K562 (cell line): ENCODE data around the gene ZFTA. TPM values are rescaled to one million over a fixed set of nuclear protein-coding genes. Genes with fewer than 3 reads are reported as not detected.

Source experiments
- ATAC-seq: fragments of 200-7000 bp; cut with Tn5 transposase; 3 replicates; pipeline ENCODE4 v1.9.1; 2020; ENCODE audit warnings: moderate library complexity
- BruUV-seq: library from RNA; stranded (reverse); fragments of 400-500 nt; replicated peaks from 2 replicates; lab custom pipeline; 2021; lab: Mats Ljungman, UMichigan
- CTCF ChIA-PET: fragments of 300-600 bp; formaldehyde crosslinking; extraction: SDS; loops from one replicate; lab custom pipeline; 2021; ENCODE audit warnings: low intra/inter-chr PET ratio; lab: Yijun Ruan, JAX
- POLR2A ChIA-PET: fragments of 300-600, 350-650 bp; sonication (Branson Sonifier 250); formaldehyde crosslinking; extraction: SDS; loops from one replicate; lab custom pipeline; 2021; ENCODE audit warnings: antibody characterized with exemption, inconsistent platforms; lab: Yijun Ruan, JAX
- DNase-seq, 4 experiments: peaks; one replicate each; pipeline versions ENCODE4 v3.0.0 to v3.0.0-alpha.2; 2011 to 2018; ENCODE audit warnings: low spot score in 3 of 4, mixed read lengths in 3 of 4; ENCODE audit errors: extremely low read depth in 1 of 4
- FAIRE-seq: peaks from 2 replicates; lab custom pipeline; 2011; peaks lifted over from hg19 to GRCh38; lab: Jason Lieb, UNC
- H2AFZ ChIP-seq: 2 replicates; pipeline ENCODE4 v1.6.0; 2011; ENCODE audit warnings: low read depth, low read length, control low read depth, inconsistent platforms
- H3K27ac ChIP-seq: fragments of 200-600 bp; 3 replicates; pipeline ENCODE4 v1.8.0; 2011; ENCODE audit warnings: low read depth, mild to moderate bottlenecking, control low read depth, inconsistent platforms, low read length, moderate library complexity, mixed read lengths; ENCODE audit errors: extremely low read depth
- H3K27me3 ChIP-seq, 2 experiments: fragments of 300-600 bp in 1 of 2; 2 replicates in 1 of 2; 3 replicates in 1 of 2; pipeline versions ENCODE4 v1.6.0 to v1.8.0; 2011; ENCODE audit warnings: inconsistent platforms in 2 of 2, low read length in 2 of 2, mild to moderate bottlenecking in 1 of 2, mixed read lengths in 1 of 2, moderate library complexity in 1 of 2; ENCODE audit not compliant: control insufficient read depth in 2 of 2, insufficient read depth in 2 of 2
- H3K36me3 ChIP-seq: fragments of 300-600 bp; 3 replicates; pipeline ENCODE4 v1.8.0; 2011; ENCODE audit warnings: mild to moderate bottlenecking, low read length, inconsistent platforms; ENCODE audit not compliant: control insufficient read depth, insufficient read depth
- H3K4me1 ChIP-seq, 2 experiments: fragments of 200-600 bp in 1 of 2; replicated peaks in 1 of 2; 2 replicates in 1 of 2; 3 replicates in 1 of 2; pipeline versions ENCODE4 v1.5.1 to v1.8.0; 2011; ENCODE audit warnings: inconsistent platforms in 2 of 2, low read length in 2 of 2, mild to moderate bottlenecking in 1 of 2, mixed read lengths in 1 of 2, moderate library complexity in 1 of 2; ENCODE audit not compliant: control insufficient read depth in 2 of 2, insufficient read depth in 2 of 2
- H3K4me2 ChIP-seq: 2 replicates; pipeline ENCODE4 v1.6.1; 2011; ENCODE audit warnings: low read length, control low read depth, inconsistent platforms, mixed read lengths; ENCODE audit not compliant: insufficient read depth
- H3K4me3 ChIP-seq: fragments of 200-600 bp; sonication (generic), shearing (Covaris generic); 2 replicates; pipeline ENCODE4 v1.5.1; 2016; ENCODE audit warnings: control low read depth, inconsistent platforms
- H3K79me2 ChIP-seq: fragments of 200-600 bp; 3 replicates; pipeline ENCODE4 v1.8.0; 2011; ENCODE audit warnings: low read length, inconsistent platforms; ENCODE audit not compliant: control insufficient read depth, insufficient read depth
- H3K9ac ChIP-seq, 2 experiments: 2 replicates each; pipeline versions ENCODE4 v1.6.0 to v1.6.1; 2011; ENCODE audit warnings: low read depth in 2 of 2, low read length in 2 of 2, control low read depth in 1 of 2, inconsistent platforms in 1 of 2, mild to moderate bottlenecking in 1 of 2, mixed read lengths in 1 of 2; ENCODE audit not compliant: insufficient read depth in 1 of 2
- H3K9me1 ChIP-seq: one replicate; pipeline ENCODE4 v1.6.0; 2011; ENCODE audit warnings: inconsistent platforms, mild to moderate bottlenecking, low read length, moderate library complexity; ENCODE audit not compliant: control insufficient read depth, insufficient read depth
- H3K9me3 ChIP-seq: replicated peaks from 2 replicates; pipeline ENCODE4 v1.5.1; 2011; ENCODE audit warnings: low read depth, low read length, inconsistent platforms; ENCODE audit not compliant: control insufficient read depth, insufficient read depth
- H4K20me1 ChIP-seq: replicated peaks from 2 replicates; pipeline ENCODE4 v1.6.1; 2011; ENCODE audit warnings: low read length, inconsistent platforms, mixed read lengths; ENCODE audit not compliant: control insufficient read depth, insufficient read depth
- FOXM1 ChIP-seq, 2 experiments: fragments of 450-650 bp in 1 of 2; sonication (generic) in 1 of 2; formaldehyde crosslinking in 1 of 2; IDR thresholded peaks; 2 replicates each; pipeline versions ENCODE4 v1.6.1 to v1.9.0; 2017 to 2022; ENCODE audit warnings: low read depth in 2 of 2, mild to moderate bottlenecking in 2 of 2, missing genetic modification reagents in 1 of 2, moderate library complexity in 1 of 2
- HMBOX1 ChIP-seq: sonication (generic); IDR thresholded peaks from 2 replicates; pipeline ENCODE4 v1.6.1; 2016
- MEF2D ChIP-seq: conservative IDR thresholded peaks from 2 replicates; pipeline ENCODE4 v1.6.1; 2016; ENCODE audit warnings: low read depth, missing genetic modification characterization, missing compliant biosample characterization
- MLLT1 ChIP-seq, 2 experiments: fragments of 450-650 bp; IDR thresholded peaks; 2 replicates each; pipeline ENCODE4 v1.6.1; 2016
- MTA2 ChIP-seq: fragments of 450-650 bp; IDR thresholded peaks from 2 replicates; pipeline ENCODE4 v1.6.1; 2016; ENCODE audit warnings: low read depth
- ZNF134 ChIP-seq: fragments of 250-450 bp; sonication (Bioruptor Pico); conservative IDR thresholded peaks from 2 replicates; pipeline ENCODE4 v1.4.0; 2020
- ZNF316 ChIP-seq: fragments of 450-650 bp; IDR thresholded peaks from 2 replicates; pipeline ENCODE4 v1.6.1; 2016
- WGBS: fragments of 100-300 bp; shearing (Covaris generic); methylation state at CpG from one replicate; pipeline ENCODE4 v1.1.6; 2016; ENCODE audit warnings: low coverage, mixed read lengths; ENCODE audit not compliant: insufficient coverage; ENCODE audit errors: missing lambda C conversion rate; 5-methylcytosine and 5-hydroxymethylcytosine counted together
- in situ Hi-C: fragments of 300-500 bp; cut with MboI; formaldehyde crosslinking; loops from 4 replicates; pipeline ENCODE4 v1.15.0; 2018; ENCODE audit warnings: inconsistent platforms, mixed read lengths
- intact Hi-C: fragments of 100-400 bp; cut with micrococcal nuclease; formaldehyde crosslinking; loops from 2 replicates; pipeline ENCODE4 v1.14.2; 2022
- polyA plus RNA-seq, 8 experiments: library from polyadenylated mRNA; depleted of rRNA in 4 of 8; stranded (reverse) in 5 of 8; unstranded in 3 of 8; fragments of >200 nt; fragmentation: Nextera tagmentation in 2 of 8; fragmentation: Illumina TruSeq in 1 of 8; extraction: Ambion mirVana in 2 of 8; extraction: Trizol in 1 of 8; gene quantifications; 2 replicates each; pipeline versions ENCODE4 v1.2.1 to v1.2.3, GENCODE V29; 2011 to 2014; ENCODE audit warnings: inconsistent platforms in 1 of 8, missing spikeins in 1 of 8
- total RNA-seq, 7 experiments: library from RNA; depleted of rRNA in 6 of 7; stranded (reverse); fragments of >200 nt in 6 of 7; fragmentation: Illumina TruSeq in 2 of 7; extraction: Trizol in 2 of 7; gene quantifications; 2 replicates each; pipeline versions ENCODE4 v1.2.1 to v1.2.3, GENCODE V29; 2011 to 2021; ENCODE audit warnings: low replicate concordance in 1 of 7

ZFTA gene
- total and polyA plus RNA-seq, 9 of the 15 experiments (the other 6 are each of a cell fraction or from before 2014, with no cell fraction given), result 0.45 to 12.3 (median 2.9) TPM

- no TSS peak for BruUV-seq
Observed at GRCh38 chr11:63805844-63806415, 37.4 kb upstream of the ZFTA start.

GRCh38 chr11:63804259-63804658 lies 35.7 kb upstream of the ZFTA start:
- Histone ChIP-seq H3K9me3 (no peaks in the 10 kb centered on the region), H3K79me2 (no peaks in the 10 kb centered on the region), H3K4me2 (no peak overlapping the region), H3K9ac (no peak overlapping the region), H3K27me3 (no peaks in the 10 kb centered on the region), H4K20me1 (no peaks in the 10 kb centered on the region), H3K27ac (no peak overlapping the region), H2AFZ (no peak overlapping the region), H3K4me1 (peaks cover 9 to 10% of the 10 kb centered on the region in 2 experiments), H3K36me3 (no peaks in the 10 kb centered on the region), H3K9me1 (no peaks in the 10 kb centered on the region), H3K4me3 (no peak overlapping the region)
- TF ChIP-seq MEF2D (tag) (no peak), ZNF134 (no peak), HMBOX1 (no peak), FOXM1 (IDR thresholded peaks at IDR 0.05; ENCODE audit: low read depth) (no peak), FOXM1 (CRISPR knock-in tag; IDR thresholded peaks at IDR 0.05; ENCODE audit: low read depth) (no peak), MLLT1 (IDR thresholded peaks at IDR 0.05) (no peak)
- DNase-seq, result no peak
- ATAC-seq, result no peak
- ChIA-PET CTCF (no interaction called here), POLR2A (interaction anchor here (2.1 kb wide), 1 partner anchor 13 kb away, joined by 7 read pairs; no protein-coding TSS in a partner anchor)
- no peak for FAIRE-seq
- intact Hi-C loops, result no loop called here
- 55% methylated on average over 6 of the region's 6 CpGs for WGBS
- in situ Hi-C loops, result no loop called here
- no TSS peak for BruUV-seq

More at GRCh38 chr11:63805844-63806415, 37.4 kb upstream of the ZFTA start:
- intact Hi-C loops, result no loop called here
- Histone ChIP-seq H3K79me2 (no peaks in the 10 kb centered on the region), H3K4me3 (no peak overlapping the region), H3K36me3 (no peaks in the 10 kb centered on the region), H3K9me1 (no peaks in the 10 kb centered on the region), H3K27ac (no peak overlapping the region), H3K9ac (no peak overlapping the region), H3K4me1 (peaks cover 9 to 10% of the 10 kb centered on the region in 2 experiments), H2AFZ (no peak overlapping the region), H3K4me2 (no peak overlapping the region), H4K20me1 (no peaks in the 10 kb centered on the region), H3K9me3 (no peaks in the 10 kb centered on the region), H3K27me3 (no peaks in the 10 kb centered on the region)
- ChIA-PET POLR2A (no interaction called here), CTCF (interaction anchor here (0.5 kb wide), 1 partner anchor 1786 kb away, joined by 3 read pairs; no protein-coding TSS in a partner anchor)
- ATAC-seq (no peak), FAIRE-seq (no peak), DNase-seq (no peak)
- in situ Hi-C loops, result no loop called here
- WGBS, result 58% methylated on average over 9 of the region's 9 CpGs
- no peak for TF ChIP-seq MTA2
- TF ChIP-seq ZNF316, result no peak
